ENCODE results near the gene COX19. TPM values are rescaled to one million over a fixed set of nuclear protein-coding genes. Genes with fewer than 3 reads are reported as not detected.

COX19 gene
- total and polyA plus RNA-seq, 2 of the 13 experiments (the other 11 are each of a cell fraction or from before 2014, with no cell fraction given): 11.5 to 21.7 TPM

DNA sequence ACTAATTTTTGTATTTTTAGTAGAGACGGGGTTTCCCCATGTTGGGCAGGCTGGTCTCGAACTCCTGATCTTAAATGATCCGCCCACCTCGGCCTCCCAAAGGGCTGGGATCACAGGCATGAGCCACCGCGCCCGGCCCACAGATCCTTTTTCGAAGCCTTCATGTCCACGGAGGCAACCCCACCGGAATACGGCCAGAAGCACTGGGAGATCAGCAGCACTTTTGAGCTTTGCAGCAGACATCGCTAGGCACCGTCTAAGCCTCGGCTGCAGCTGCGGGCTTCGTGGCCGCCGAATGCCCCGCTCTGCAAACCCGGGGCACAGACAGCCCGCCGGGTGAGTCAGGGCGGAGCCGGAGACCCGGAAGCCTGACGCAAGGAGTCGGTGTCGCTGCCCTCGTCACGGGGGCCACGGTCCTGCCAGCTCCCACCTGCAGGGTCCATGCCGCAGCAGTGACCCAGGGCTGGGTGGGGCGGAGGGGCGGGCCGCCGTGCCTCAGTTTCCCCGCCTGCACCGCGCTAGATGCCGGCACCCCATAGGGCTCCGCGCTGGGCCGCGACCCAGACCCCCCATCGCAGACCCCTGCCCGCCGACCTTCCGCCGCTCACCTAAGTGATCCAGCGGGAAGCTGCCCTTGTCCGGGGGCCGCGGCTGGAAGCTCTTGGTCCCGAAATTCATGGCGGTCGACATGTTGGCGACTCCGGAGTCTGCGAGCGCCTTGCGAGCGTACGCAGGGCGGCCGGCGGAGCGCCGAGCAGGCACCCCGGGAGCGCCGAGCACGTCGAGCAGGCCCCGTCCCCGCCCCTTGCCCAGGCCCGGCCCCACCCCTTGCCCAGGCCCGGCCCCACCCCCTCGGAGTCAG is at the start of gene COX19 (continued):
- peak; percentile 84; the same call in 1 of the 2 replicates for TF ChIP-seq ZNF790 (CRISPR knock-in tag; IDR thresholded peaks at IDR 0.05; ENCODE audit: borderline replicate concordance)
- no peak for TF ChIP-seq NR2F6 (IDR thresholded peaks at IDR 0.05)
- TF ChIP-seq NR2F6 (CRISPR knock-in tag; IDR thresholded peaks at IDR 0.05): no peak
- TF ChIP-seq ZNF850 (CRISPR knock-in tag; conservative IDR thresholded peaks at IDR 0.05): peak; percentile 43; the same call in 1 of the 2 replicates
- no peak for TF ChIP-seq TEF (CRISPR knock-in tag; IDR thresholded peaks at IDR 0.05)
- peak; percentile 64 for TF ChIP-seq TGIF2 (CRISPR knock-in tag; IDR thresholded peaks at IDR 0.05)
- TF ChIP-seq JUNB (CRISPR knock-in tag; IDR thresholded peaks at IDR 0.05; ENCODE audit: borderline replicate concordance): peak; percentile 48; the same call in 1 of the 2 replicates
- TF ChIP-seq MIER2 (CRISPR knock-in tag; IDR thresholded peaks at IDR 0.05): no peak
- TF ChIP-seq KAT8 (CRISPR knock-in tag; IDR thresholded peaks at IDR 0.05): peak; percentile 77
- TF ChIP-seq ZKSCAN1 (IDR thresholded peaks at IDR 0.05; ENCODE audit: low read length): no peak
- TF ChIP-seq, protein P1, sequence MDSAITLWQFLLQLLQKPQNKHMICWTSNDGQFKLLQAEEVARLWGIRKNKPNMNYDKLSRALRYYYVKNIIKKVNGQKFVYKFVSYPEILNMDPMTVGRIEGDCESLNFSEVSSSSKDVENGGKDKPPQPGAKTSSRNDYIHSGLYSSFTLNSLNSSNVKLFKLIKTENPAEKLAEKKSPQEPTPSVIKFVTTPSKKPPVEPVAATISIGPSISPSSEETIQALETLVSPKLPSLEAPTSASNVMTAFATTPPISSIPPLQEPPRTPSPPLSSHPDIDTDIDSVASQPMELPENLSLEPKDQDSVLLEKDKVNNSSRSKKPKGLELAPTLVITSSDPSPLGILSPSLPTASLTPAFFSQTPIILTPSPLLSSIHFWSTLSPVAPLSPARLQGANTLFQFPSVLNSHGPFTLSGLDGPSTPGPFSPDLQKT (CRISPR knock-in tag; IDR thresholded peaks at IDR 0.05; ENCODE audit: borderline replicate concordance): 0 out of 2 replicates have a peak, but pooled peaks have one; percentile 45
- TF ChIP-seq ZNF543 (CRISPR knock-in tag; IDR thresholded peaks at IDR 0.05): peak; percentile 89
- peak; percentile 79; the same call in 1 of the 2 replicates for TF ChIP-seq ZNF230 (CRISPR knock-in tag; IDR thresholded peaks at IDR 0.05)
- no peak for TF ChIP-seq LCORL (IDR thresholded peaks at IDR 0.05)
- TF ChIP-seq LCORL (CRISPR knock-in tag; IDR thresholded peaks at IDR 0.05): peak; percentile 13; the same call in 1 of the 2 replicates
- no peak for TF ChIP-seq MLLT10 (CRISPR knock-in tag; IDR thresholded peaks at IDR 0.05)
- TF ChIP-seq CBX5 (CRISPR knock-in tag; IDR thresholded peaks at IDR 0.05; ENCODE audit: borderline replicate concordance): peak; percentile 70; the same call in 1 of the 2 replicates
- TF ChIP-seq PRPF4 (IDR thresholded peaks at IDR 0.05; ENCODE audit: low read depth, low read length, poor library complexity, severe bottlenecking): no peak
- TF ChIP-seq ZBTB49 (CRISPR knock-in tag; IDR thresholded peaks at IDR 0.05; ENCODE audit: borderline replicate concordance): peak; percentile 81; the same call in 1 of the 2 replicates
- no peak for TF ChIP-seq ZNF781 (CRISPR knock-in tag; IDR thresholded peaks at IDR 0.05; ENCODE audit: borderline replicate concordance, not compliant biosample characterization)
- TF ChIP-seq EEA1 (CRISPR knock-in tag; IDR thresholded peaks at IDR 0.05; ENCODE audit: borderline replicate concordance): peak; percentile 41
- TF ChIP-seq, protein P2, sequence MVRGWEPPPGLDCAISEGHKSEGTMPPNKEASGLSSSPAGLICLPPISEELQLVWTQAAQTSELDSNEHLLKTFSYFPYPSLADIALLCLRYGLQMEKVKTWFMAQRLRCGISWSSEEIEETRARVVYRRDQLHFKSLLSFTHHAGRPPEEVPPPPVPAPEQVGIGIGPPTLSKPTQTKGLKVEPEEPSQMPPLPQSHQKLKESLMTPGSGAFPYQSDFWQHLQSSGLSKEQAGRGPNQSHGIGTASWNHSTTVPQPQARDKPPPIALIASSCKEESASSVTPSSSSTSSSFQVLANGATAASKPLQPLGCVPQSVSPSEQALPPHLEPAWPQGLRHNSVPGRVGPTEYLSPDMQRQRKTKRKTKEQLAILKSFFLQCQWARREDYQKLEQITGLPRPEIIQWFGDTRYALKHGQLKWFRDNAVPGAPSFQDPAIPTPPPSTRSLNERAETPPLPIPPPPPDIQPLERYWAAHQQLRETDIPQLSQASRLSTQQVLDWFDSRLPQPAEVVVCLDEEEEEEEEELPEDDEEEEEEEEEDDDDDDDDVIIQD (CRISPR knock-in tag; IDR thresholded peaks at IDR 0.05; ENCODE audit: low read depth): no peak; the same call in 1 of the 2 replicates
- no peak; the same call in 1 of the 2 replicates for TF ChIP-seq TOE1 (CRISPR knock-in tag; IDR thresholded peaks at IDR 0.05)
